Choroid plexus epithelial cell (primary cell): Measurements from ENCODE around the gene BLCAP.

Experiments
- DNase-seq: peaks from one replicate; pipeline ENCODE4 v3.0.0-alpha.2; 2010; ENCODE audit warnings: low read depth
- H3K4me3 ChIP-seq: 2 replicates; pipeline ENCODE4 v1.5.1; 2011; ENCODE audit warnings: low read depth, mild to moderate bottlenecking, control low read depth, low read length, moderate library complexity
- TF ChIP-seq, protein P1 (sequence below): conservative IDR thresholded peaks from 2 replicates; pipeline ENCODE4 v1.5.1; 2011; ENCODE audit warnings: low read depth, mild to moderate bottlenecking, control low read depth, inconsistent platforms, low read length, moderate library complexity

The BLCAP gene

GRCh38 chr20:37564016-37564387, 36.3 kb upstream of the BLCAP start:
- no peak for DNase-seq

DNA sequence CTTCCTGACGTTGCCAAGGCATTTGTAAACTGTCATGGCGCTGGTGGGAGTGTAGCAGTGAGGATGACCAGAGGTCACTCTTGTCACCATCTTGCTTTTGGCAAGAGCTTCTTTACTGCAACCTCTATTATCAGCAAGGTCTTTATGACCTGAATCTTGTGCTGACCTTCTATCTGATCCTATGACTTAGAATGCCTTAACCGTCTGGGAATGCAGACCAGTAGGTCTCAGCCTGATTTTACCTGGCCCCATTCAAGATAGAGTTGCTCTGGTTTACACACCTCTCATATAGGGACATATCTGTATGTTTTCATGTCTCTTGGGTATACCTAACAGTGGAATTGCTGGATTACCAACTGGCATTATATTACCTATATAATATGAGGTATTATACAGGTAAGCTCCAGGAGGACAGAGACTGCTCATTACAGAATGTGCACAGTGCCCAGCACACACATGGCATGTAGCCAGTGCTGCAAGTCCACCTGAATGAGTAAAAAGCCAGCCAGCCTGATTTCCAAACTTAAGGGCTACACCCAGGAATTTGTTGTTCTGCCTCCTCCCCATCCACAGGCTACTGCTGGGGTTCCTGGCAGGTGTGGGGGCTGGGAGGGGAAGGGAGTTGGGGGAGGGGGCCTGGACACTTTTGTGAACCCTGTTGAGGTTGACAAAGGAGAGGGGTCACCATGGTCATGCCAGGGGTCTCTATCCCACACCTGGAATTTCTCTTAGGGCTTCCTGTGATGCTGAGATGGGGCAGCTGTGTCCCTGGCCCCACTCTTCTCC, 35.2 kb upstream of the BLCAP start:
- TF ChIP-seq, protein P1, sequence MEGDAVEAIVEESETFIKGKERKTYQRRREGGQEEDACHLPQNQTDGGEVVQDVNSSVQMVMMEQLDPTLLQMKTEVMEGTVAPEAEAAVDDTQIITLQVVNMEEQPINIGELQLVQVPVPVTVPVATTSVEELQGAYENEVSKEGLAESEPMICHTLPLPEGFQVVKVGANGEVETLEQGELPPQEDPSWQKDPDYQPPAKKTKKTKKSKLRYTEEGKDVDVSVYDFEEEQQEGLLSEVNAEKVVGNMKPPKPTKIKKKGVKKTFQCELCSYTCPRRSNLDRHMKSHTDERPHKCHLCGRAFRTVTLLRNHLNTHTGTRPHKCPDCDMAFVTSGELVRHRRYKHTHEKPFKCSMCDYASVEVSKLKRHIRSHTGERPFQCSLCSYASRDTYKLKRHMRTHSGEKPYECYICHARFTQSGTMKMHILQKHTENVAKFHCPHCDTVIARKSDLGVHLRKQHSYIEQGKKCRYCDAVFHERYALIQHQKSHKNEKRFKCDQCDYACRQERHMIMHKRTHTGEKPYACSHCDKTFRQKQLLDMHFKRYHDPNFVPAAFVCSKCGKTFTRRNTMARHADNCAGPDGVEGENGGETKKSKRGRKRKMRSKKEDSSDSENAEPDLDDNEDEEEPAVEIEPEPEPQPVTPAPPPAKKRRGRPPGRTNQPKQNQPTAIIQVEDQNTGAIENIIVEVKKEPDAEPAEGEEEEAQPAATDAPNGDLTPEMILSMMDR, result no peak
- no peak for DNase-seq
- no peak overlapping the region for H3K4me3 ChIP-seq

More at GRCh38 chr20:37564016-37564387, 36.3 kb upstream of the BLCAP start:
- no peak overlapping the region for H3K4me3 ChIP-seq
- TF ChIP-seq, protein P1, result no peak

DNA sequence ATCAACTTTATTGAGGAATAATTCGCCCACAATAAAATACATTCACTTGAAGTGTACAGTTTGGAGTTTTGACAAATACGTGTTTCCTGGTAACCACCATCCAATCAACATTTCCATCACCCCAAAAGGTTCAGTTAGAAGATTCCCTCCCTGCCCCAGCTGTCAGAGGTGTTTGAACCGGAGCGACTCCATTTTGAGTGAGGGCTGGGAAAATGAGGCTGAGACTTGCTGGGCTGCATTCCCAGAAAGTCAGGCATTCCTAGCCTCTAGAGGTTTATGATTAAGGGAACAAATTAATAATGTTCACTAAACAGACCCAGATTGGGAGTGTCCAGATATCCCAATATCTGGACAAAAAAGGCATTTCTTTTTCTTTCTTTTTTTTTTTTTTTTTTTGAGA, 33.0 kb upstream of the BLCAP start:
- H3K4me3 ChIP-seq, result no peak overlapping the region
- DNase-seq, result no peak
- TF ChIP-seq, protein P1, result no peak

GRCh38 chr20:37559312-37560027, 31.8 kb upstream of the BLCAP start:
- no peak overlapping the region for H3K4me3 ChIP-seq
- no peak for DNase-seq
- TF ChIP-seq, protein P1, result no peak

- DNase-seq, result no peak
- no peak overlapping the region for H3K4me3 ChIP-seq
- TF ChIP-seq, protein P1, result no peak
These were observed 31.1 kb upstream of the BLCAP start for GRCh38 chr20:37558779-37559178.

GRCh38 chr20:37558306-37558705, 30.6 kb upstream of the BLCAP start:
- no peak overlapping the region for H3K4me3 ChIP-seq

More at GRCh38 chr20:37558306-37558705, 30.6 kb upstream of the BLCAP start:
- no peak for DNase-seq
- TF ChIP-seq, protein P1, result no peak
